Limb (tissue), 2 donors: ENCODE results near the gene CSH1.
A peak's percentile ranks its signal among the peaks of the same experiment; 100 is the strongest.
"Not testable (repeated sequence)": the region's sequence is repeated elsewhere in the genome, so short reads cannot be mapped to it uniquely, and the experiment has no call there.

Source experiments
- DNase-seq, 2 donors: peaks; one replicate each; pipeline ENCODE4 v3.0.0-alpha.2; 2016; ENCODE audit errors: extremely low spot score in 2 of 2

Gene CSH1

DNA sequence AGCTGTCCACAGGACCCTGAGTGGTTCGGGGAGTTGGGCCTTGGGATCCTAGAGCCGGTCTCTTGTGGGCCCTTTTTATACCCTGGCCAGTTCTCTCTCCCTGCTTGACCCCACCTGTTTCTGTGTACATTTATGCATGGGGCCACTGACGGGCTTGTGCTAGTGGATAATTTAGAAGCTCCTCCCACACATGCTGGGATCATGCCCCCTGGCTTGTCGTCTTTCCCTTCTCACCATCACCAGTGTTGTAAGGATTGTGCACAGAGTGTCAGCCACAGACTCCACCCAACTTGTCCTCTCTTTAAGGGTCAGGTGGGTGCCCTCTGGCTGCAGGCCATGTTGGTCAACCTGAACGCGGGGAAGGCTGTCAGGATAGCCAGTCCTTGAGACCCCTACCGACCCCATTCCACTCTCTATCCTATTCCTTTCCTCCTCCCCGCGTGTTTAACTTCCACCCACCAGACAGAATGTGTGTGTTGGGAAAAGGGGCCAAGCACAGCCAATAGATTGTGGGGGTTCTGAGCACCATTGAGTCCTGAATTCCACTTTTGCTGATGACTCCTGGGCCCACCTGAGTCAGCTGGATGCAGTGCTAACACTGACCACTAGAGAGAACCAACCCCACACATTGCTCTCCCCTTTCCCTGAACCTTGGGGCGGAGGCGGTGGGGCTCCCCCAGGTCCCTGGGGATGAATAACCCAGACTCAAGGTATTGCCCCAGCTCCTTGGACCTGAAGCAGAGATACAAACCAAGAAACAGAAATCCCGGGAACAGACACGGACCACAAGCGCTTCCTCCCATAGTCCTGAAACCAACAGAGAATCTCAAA, at the start of gene CSH1:
Gene CSH1 (minus strand): TSS at position 51 of the 831 bp plus-strand sequence. CDS start 63 bp downstream, outside the sequence.
- DNase-seq, result not testable (repeated sequence)

DNA sequence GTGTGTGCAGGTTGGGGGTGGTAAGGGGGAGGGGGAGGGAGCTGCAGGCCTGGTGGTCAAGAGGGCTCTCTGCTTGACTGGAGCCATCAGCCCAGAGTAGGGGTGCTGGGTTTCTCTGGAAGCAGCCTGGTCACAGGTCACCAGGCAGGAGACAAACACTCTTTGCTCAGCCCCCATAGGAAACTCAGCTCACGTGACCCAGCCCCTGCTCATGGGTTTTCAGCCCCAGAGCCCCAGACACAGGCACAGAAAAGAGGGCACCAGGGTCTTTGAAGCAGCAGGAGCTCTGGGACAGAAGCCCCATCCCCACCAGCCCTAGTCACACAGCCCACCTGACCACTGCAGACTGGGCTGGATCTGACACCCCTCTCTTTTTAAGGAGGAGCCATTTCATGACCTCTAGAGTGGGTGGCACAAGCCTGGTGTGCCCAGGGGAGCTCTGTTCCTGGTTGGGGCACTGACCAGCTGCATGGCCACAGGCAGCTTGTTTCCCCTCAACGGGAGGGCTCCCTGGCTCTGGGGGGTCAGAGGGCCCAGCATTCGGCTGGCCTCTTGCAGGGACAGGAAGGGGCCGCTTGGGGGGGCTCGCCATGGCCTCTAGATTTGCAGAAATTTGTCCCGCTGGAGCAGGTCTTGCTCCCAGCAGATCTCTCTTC, 49.5 kb upstream of the CSH1 start:
- DNase-seq, result peak in 1 of 2 donors; percentile 17

DNA sequence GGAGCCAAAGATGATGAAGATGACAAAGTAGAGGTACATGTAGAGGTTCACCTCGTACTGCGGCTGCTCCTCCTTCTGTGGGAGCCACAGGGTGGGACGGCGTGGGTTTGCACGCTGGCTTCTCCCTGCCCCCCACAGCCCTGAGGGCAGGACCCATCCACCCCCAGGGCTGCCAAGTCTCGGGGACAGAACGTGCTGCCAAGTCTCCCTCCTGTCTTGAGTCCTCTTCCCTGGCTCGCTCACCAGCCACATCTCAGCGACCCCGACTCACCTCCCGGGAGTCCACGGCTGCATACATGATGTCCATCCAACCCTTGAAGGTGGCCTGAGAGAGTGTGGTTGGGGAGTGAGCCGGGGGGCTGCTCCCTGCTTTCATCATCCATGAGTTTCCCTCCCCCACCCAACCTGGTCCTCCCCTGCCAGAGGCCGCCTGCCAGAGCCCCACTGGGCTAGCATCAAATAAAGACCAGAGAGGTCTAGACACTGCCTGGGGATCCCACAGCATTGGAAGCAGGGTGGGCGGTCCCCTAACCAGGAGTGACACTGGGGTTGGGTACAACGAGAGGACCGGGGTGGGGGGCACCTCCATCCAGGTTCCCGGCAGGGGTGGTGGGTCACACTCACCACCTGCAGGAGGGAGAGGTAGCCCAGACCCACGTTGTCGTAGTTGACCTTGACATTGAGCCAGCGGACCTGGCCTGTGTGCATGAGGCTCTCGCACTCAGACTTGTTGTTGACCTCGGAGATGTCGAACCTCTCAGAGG, 48.5 kb upstream of the CSH1 start:
- DNase-seq, result no peak

DNA sequence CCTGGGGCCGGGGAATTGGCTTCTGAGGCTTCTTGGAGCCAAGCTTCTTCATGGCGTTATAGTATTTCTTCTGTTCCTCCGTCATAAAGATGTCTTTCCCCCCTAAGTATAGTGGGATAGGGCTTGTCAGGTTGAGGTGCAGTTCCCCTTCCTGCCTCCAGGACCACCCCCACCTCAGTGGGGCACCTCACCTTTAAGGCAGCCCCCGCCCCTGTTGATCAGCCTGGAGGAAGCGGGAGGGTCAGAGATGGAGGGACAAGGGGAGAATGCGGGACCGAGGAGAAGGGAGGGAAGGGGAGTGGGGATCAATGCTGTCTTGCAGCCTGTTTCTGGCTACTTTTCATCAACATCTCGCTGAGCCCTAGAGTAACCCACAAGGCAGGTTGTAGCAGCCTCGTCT, 47.4 kb upstream of the CSH1 start:
- DNase-seq, result no peak

DNA sequence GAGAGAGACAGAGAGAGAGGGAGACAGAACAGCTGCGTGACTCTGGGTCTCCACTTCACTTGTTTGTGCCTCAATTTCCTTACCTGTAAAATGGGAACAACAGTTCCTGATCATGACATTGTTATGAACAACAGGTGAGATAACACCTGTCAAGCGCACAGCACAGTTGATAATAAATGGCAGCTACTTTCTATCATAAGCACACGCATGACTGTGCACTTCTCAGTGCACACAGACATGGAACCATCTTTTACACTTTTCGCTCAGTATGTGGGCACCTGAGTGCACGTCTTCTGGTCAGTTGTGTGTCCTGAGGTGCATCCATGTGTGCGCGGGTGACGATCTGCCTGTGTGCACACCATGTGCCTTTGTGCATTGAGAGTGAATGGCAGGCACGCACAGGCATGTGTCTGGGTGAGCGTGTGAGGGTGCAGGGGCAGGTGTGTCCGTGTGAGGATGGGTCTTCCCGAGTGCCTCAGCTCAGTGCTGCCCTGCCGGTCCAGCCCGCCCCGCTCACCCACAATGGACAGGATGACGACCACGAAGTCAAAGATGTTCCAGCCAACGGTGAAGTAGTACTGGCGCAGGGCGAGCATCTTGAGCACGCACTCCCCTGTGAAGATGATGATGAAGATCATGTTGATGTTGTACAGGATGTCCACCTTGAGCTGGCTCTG, 46.1 kb upstream of the CSH1 start:
- no peak for DNase-seq

DNA sequence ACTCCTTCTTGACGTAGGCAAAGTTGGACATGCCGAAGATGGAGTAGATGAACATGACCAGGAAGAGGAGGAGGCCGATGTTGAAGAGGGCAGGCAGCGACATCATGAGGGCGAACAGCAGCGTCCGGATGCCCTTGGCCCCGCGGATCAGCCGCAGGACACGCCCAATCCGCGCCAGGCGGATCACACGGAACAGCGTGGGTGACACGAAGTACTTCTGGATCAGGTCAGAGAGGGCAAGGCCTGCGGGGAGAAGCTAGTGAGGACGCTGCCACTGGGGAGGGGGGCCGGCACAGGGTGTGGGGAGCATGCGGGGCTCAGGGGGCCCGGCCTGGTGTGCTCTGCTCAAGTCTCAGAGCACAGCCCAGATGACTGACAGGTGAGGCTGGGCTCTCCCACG, 45.4 kb upstream of the CSH1 start:
- DNase-seq, result no peak

DNA sequence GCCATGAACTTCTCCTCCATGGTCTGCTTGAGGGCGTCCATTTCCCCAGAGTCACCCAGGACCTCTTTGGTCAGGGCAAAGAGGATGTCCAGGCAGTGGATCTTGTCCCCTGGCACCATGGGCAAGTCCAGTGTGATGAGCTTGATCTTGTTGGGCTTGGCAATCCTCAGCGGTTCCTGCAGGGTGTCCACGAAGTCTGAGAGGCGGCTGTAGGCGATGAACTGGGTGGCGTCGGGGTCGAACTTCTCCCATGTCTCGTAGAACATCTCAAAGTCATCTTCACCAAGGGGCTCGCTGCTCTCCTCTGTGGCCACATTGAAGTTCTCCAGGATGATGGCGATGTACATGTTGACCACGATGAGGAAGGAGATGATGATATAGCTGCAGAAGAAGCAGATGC, 44.8 kb upstream of the CSH1 start:
- no peak for DNase-seq

DNA sequence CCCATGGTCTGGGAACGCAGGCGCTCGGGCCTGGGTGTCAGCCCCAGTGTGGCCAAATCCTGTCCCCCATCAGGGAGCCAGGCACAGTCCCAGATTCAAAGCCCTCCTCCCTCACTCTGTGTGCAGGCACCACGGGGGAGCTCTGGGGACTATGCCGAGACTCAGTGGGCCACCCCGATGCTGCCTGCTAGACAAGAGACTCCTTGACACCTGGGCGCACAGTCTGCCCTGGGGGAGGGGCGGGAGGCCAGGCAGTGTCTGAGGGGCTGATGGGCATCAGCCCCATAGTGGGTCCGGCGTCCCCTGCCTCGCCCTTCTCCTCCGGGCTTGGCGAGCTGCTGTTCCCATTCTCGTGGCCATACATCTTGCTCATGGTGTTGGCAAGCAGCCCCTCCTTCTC, 44.2 kb upstream of the CSH1 start:
- DNase-seq, result no peak

DNA sequence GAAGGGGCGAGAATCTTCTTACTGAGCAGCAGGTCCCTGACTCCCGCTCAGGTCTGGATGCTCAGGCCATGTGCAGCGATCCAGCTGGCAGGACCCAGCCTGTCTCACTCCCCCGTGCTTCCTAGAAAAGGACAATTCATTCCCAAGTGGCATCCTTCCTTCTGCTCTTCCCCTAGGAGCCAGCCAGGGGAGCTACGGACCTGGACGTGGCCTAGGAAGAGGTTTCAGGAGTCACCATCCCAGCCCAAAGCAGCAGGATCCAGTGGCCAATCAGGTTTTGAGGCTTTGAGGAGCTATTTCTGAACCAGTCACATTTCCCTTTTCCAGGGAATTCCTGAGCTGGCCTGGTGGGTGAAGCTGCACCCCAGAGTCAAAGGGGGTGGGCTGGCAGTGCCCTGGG, 43.5 kb upstream of the CSH1 start:
- DNase-seq, result no peak

DNA sequence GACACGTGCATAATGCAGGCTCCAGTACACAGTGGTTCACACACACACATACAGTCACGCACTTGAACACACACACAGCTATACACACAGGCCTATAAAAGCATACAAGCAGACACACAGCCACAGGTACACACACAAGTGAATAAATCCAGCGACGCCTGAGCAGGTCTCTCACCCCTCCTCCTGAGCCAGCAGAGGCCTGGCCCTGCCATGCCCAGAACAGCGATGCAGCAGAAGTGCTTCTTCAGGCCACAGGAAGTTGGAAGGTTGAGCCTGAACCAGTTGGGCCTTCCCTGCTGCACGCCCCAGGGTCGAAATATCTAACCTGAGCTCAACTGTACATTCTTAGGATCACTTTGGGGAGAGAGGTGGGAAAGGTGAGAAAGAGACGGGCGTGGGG, 43.0 kb upstream of the CSH1 start:
- DNase-seq, result no peak

DNA sequence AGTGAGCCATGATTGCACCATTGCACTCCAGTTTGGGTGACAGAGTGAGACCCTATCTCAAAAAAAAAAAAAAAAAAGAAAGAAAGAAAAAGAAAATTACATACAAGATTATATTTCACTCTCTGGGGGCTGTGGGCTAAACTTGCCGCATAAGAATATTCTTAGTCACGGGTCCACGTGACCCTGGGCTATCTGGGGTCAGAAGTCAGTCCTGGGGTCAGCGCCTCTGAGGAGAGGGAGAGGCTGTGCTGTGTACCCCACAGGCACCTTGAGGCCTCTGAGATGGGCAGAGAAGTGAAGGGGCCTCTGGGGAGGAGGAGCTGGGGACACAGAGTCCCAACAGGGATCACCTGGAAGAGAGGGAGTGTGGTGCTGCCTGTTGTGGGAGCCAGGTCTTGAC, 41.5 kb upstream of the CSH1 start:
- no peak for DNase-seq

DNA sequence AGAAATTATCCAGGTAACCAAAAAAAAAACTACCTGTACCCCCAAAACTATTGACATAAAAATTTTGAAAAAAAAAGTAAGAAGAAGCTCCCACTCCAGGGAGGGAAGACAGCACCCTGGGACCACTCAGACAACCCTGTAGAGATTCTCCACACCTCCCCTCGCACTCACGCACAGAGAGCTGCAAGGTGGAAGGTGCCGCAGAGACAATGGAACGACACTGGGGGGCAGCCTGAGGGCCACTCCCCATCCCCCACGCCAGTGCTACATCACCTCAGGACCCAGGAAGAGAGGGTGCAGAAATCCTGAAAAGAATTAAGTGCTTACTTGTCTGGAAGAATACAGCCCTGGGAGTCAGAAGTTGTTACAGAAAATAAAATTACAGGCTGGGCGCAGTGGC, 40.9 kb upstream of the CSH1 start:
- no peak for DNase-seq

DNA sequence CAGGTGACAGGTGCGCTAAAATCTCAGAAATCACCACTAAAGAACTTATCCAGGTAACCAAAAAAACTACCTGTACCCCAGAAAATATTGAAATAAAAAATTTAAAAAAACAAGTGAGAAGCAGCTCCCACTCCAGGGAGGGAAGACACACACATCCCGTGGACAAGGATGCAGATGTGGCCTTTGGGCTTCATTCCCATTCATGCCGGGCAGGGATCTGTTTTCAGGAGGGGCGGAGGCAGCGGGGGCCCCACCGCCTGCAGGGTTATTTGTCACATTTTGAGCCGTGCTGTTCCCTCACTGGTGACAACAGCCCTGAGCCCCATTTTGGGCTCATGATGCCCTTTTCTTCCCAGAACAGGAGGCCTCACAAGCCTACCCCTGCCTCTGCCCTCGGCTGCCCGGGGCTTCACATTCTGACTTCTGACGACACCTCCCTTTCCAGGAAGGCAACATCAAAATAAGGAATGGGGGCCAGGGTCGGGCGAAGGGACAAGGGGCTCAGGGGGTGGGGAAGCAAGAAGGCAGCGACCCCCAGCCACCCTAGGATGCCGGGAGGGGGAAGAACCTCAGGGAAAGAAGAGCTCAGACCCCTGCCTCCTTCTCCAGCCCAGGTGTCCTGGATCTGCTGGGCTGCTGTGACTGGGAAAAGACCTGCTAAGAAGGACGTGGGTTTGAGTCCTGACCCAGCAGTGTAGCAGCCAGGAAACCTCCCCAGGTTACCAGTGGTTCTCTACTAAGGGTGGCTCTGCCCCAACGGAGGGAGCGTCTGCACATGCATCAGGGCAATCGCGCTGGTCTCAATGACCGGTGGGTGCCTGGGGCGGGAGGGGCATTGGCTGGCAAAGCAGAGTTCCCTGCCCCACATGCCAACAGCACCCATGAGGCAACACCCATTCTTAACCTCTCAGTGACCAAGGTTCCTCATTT, 38.1 kb upstream of the CSH1 start:
- no peak for DNase-seq

DNA sequence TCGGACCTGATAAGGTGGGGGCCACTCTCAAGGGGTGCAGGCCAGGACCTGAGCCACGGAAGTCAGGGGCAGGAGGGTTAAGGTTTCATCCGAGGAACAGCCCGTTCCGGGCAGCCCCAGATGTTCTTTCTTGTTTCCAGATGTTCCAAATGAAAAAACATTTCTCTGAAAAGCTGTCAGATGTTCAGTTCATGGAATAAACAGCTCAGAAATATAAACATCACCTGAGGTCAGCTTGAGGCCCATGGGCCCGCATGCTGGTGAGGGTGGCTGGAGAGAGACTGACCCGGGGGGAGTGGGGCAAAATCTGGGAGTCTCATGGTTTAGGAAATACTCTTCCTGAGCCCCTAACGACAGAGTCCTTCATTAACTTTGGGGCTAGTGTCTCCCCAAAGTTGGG, 37.2 kb upstream of the CSH1 start:
- no peak for DNase-seq

DNA sequence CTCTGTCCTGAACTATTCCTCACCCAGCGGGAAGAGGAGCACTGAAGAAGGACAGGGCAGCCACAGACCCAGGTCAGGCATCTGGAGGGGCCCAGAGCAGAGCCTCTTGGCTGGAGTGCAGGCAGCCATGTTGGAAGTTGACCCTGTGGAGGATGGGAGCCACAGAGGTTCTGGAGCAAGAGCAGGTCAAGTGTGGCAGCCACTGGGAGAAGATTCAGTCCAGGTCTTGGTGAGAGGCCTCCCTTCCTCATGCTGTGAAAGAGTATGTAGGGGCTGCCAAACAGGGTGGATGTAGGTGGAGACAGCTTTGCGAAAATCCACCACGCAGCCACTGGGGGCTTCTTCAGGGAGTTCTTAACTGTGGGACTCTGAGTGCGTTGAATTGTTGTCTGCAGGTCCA, 36.3 kb upstream of the CSH1 start:
- DNase-seq, result no peak

DNA sequence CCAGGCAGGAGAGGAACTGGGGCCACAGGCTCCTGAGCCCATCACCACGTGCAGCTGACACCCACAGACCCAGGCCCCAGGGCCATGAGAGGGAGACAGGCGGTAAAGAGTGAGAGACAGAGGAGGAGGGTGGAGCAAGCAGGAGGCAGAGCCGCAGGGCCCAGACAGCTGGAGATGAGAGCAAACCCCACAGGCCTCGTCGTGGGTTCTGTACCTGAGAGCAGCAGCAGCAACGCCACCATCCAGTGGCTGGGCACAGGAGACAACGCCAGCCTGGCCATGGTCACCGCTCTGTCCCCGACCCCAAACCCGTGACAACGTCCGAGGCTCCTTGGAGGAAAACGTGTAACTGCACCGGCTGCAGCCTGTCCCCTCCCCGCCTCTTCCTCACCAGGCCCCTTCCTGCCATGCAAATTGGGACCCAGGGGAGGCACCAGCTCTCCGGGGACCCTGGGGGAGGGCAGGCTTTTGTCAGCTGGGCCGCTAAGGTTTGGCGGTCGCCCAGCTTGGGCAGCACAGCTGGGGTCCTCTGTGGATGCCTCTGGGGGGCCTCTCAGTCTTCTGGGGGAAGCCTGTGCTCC, 35.7 kb upstream of the CSH1 start, which contains the start of gene CD79B:
Gene CD79B (minus strand): TSS at position 351 of the 581 bp plus-strand sequence. CDS start 70 bp downstream, at position 281.
- DNase-seq, result no peak

DNA sequence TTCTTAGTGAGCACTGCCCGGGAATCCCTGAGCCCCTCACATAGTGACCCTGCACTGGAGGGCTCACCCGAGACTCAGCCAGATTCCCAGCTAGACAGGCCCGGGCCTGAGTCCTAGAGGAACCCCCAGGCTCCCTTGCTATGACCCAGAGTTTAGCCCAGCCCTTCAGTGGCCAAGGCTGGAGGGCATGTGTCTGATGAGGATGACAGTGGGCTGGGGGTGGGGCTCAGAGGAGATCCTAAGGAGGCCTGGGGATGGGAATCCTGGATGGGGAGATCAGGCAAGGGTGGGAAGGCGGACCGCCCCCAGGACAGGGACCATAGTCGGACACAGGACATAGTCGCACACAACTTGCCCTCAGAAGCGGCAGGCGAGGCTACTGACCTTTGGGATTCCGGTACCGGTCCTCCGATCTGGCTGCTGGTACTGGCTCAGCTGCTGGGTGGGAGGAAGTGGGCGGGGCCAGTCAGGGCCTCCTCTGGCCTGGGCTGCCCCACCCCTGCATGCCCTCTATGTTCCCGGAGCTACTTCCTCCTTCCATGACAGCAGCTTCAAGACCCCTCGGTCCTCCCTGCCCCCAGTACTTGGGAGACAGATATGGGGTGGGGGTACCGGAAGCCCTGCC, 34.7 kb upstream of the CSH1 start:
- no peak for DNase-seq

DNA sequence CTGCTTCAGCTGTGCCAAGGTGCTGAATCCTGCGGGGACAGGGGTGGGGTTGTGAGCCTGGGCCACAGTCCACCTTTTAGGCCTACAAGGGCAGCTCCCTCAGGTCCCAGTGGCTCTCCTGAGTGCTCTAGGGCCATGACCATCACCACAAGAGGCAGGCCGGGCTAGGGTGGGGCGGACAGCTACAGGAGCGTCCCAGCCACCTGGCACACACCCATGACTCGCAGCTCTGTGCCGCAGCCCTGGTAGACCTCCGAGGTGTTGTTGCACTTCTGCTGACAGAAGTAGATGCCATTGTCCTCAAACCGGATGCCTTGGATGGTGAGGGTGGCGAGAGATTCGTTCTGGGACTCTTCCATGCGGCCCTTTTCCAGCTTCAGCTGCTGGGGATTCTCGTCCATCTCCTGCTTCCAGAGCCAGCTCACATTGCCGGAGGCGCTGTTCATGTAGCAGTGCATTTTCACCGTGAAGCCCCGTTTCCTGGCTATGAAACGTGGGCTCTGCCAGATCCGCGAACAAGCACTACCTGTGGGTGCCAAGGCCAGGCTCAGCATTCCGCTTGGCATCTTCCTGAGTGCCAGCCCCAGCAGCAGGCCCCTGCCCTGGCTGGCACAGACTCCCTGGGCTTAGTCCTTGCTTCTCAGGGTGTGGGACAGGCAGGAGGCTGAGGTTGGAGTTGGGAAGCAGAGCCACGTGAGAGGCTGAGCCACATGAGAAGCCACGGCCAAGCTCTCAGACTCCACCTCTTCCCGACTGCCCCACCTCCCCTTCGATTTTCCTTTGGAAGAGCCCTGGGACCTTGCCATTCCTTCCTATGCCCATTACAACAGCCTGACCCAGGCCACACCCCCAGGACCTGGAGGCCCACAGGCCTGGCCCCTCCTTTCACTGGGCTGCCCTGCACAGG, 33.7 kb upstream of the CSH1 start:
- no peak for DNase-seq
